Neural cell (in vitro differentiated cells): Measurements from ENCODE around the gene SRF. TPM values are rescaled to one million over a fixed set of nuclear protein-coding genes. Genes with fewer than 3 reads are reported as not detected.

Experiments used
- H2AFZ ChIP-seq: fragments of 200-600, 300-800 bp; sonication (generic), shearing (Covaris generic); 2 replicates; pipeline ENCODE4 v1.6.0; 2014; ENCODE audit warnings: low read depth, mild to moderate bottlenecking, antibody characterized with exemption, low read length, moderate library complexity
- H3F3A ChIP-seq: fragments of 200-600 bp; shearing (Covaris generic); 2 replicates; pipeline ENCODE4 v1.6.1; 2016; ENCODE audit warnings: mild to moderate bottlenecking, moderate library complexity, mixed read lengths, antibody characterized with exemption, low read length; ENCODE audit not compliant: insufficient read depth, poor library complexity, severe bottlenecking
- H3K27ac ChIP-seq: fragments of 200-600, 300-800 bp; sonication (generic), shearing (Covaris generic); 2 replicates; pipeline ENCODE4 v1.5.1; 2014; ENCODE audit warnings: mild to moderate bottlenecking, low read length, moderate library complexity
- H3K27me3 ChIP-seq: fragments of 300-800, 200-600 bp; sonication (generic), shearing (Covaris generic); 2 replicates; pipeline ENCODE4 v1.6.0; 2014; ENCODE audit warnings: mild to moderate bottlenecking, low read depth, low read length, moderate library complexity; ENCODE audit not compliant: insufficient read depth
- H3K36me3 ChIP-seq: fragments of 300-800, 200-600 bp; sonication (generic), shearing (Covaris generic); 2 replicates; pipeline ENCODE4 v1.5.1; 2014; ENCODE audit warnings: mild to moderate bottlenecking, antibody characterized with exemption, low read length, moderate library complexity; ENCODE audit not compliant: insufficient read depth
- H3K4me2 ChIP-seq: fragments of 300-800, 200-600 bp; sonication (generic), shearing (Covaris generic); 2 replicates; pipeline ENCODE4 v1.6.0; 2014; ENCODE audit warnings: mild to moderate bottlenecking, low read length
- H3K4me3 ChIP-seq: fragments of 300-800, 200-600 bp; sonication (generic), shearing (Covaris generic); 2 replicates; pipeline ENCODE4 v1.5.1; 2014; ENCODE audit warnings: mild to moderate bottlenecking, low read length, moderate library complexity
- H3K79me2 ChIP-seq: fragments of 200-600 bp; shearing (Covaris generic); replicated peaks from 2 replicates; pipeline ENCODE4 v1.6.0; 2014; ENCODE audit warnings: mild to moderate bottlenecking, low read length, moderate library complexity; ENCODE audit not compliant: insufficient read depth
- H3K9ac ChIP-seq: fragments of 300-800, 200-600 bp; sonication (generic), shearing (Covaris generic); 2 replicates; pipeline ENCODE4 v1.6.1; 2016; ENCODE audit warnings: mild to moderate bottlenecking, low read length, mixed read lengths
- H3K9me2 ChIP-seq: fragments of 200-600 bp; shearing (Covaris generic); 2 replicates; pipeline ENCODE4 v1.6.1; 2016; ENCODE audit warnings: mild to moderate bottlenecking, low read length, mixed read lengths; ENCODE audit not compliant: insufficient read depth
- H3K9me3 ChIP-seq: fragments of 200-600, 300-800 bp; sonication (generic), shearing (Covaris generic); 2 replicates; pipeline ENCODE4 v1.6.1; 2016; ENCODE audit warnings: mild to moderate bottlenecking, mixed run types, low read length, moderate library complexity, mixed read lengths
- H4K20me1 ChIP-seq: fragments of 200-600 bp; shearing (Covaris generic); 2 replicates; pipeline ENCODE4 v1.6.1; 2016; ENCODE audit warnings: mild to moderate bottlenecking, mixed run types; ENCODE audit not compliant: insufficient read depth
- EP300 ChIP-seq: fragments of 450-650 bp; conservative IDR thresholded peaks from 2 replicates; pipeline ENCODE4 v1.6.1; 2014; ENCODE audit warnings: antibody characterized with exemption, mild to moderate bottlenecking, moderate library complexity; ENCODE audit not compliant: poor library complexity, severe bottlenecking
- EZH2 ChIP-seq: fragments of 200-600, 300-800 bp; shearing (Covaris generic), sonication (generic); IDR thresholded peaks from 2 replicates; pipeline ENCODE4 v1.6.1; 2014; ENCODE audit warnings: antibody characterized with exemption, low read length, borderline replicate concordance, mild to moderate bottlenecking; ENCODE audit not compliant: insufficient read depth, poor library complexity, severe bottlenecking
- MXI1 ChIP-seq: fragments of 450-650 bp; conservative IDR thresholded peaks from 2 replicates; pipeline ENCODE4 v1.6.1; 2014; ENCODE audit warnings: antibody characterized with exemption, mild to moderate bottlenecking; ENCODE audit not compliant: poor library complexity, severe bottlenecking
- POLR2AphosphoS5 ChIP-seq: IDR thresholded peaks from 2 replicates; pipeline ENCODE4 v1.6.1; 2012
- RAD21 ChIP-seq: fragments of 450-650 bp; conservative IDR thresholded peaks from 2 replicates; pipeline ENCODE4 v1.6.1; 2014; ENCODE audit warnings: antibody characterized with exemption, mild to moderate bottlenecking, moderate library complexity
- SMC3 ChIP-seq: fragments of 450-650 bp; conservative IDR thresholded peaks from 2 replicates; pipeline ENCODE4 v1.6.1; 2014; ENCODE audit warnings: antibody characterized with exemption, mild to moderate bottlenecking, moderate library complexity; ENCODE audit not compliant: poor library complexity
- TAF1 ChIP-seq: IDR thresholded peaks from 2 replicates; pipeline ENCODE4 v1.6.1; 2012; ENCODE audit warnings: low read depth
- polyA plus RNA-seq: library from polyadenylated mRNA; depleted of rRNA; stranded (reverse); fragments of >200 nt; gene quantifications from 2 replicates; pipeline ENCODE4 v1.2.3, GENCODE V29; 2014
- TF ChIP-seq, protein P1 (sequence below): IDR thresholded peaks from 2 replicates; pipeline ENCODE4 v1.6.1; 2012; ENCODE audit warnings: borderline replicate concordance
- TF ChIP-seq, protein P2 (sequence below): fragments of 450-650 bp; IDR thresholded peaks from 2 replicates; pipeline ENCODE4 v1.5.1; 2014; ENCODE audit warnings: antibody characterized with exemption, mild to moderate bottlenecking, moderate library complexity; ENCODE audit not compliant: poor library complexity, severe bottlenecking

Gene SRF
- polyA plus RNA-seq, 1 donor from 2014 or later, result 24.8 TPM

DNA sequence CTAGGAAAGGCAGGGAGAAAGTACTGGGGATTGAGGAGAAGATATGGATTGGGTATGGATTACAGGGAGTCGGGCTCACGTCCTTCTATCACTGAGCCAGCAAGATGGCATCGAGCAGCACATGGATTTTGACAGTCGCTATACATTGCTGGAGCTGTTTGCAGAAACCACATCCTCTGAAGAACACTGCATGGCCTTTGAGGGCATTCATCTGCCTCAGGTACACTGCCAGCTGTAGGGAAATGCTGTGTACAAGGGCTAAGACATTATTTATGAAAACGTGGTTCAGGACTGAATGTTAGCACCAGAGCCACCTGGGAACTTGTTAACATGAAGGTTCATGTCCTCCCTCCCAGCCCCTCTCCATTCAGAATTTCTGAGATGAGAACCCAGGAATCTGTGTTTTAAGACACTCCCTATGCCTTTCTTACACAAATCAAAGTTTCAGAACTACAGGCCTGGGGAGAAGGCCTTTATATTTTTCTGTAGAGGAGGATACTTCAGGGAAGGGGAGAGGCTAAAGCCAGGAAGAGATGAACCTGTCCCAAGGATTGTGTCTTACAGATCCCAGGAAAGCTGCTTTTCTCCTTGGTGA, 14.4 kb downstream of the SRF start:
- peaks cover 6% of the 10 kb centered on the region for H3K36me3 ChIP-seq
- no peaks in the 10 kb centered on the region for H3K79me2 ChIP-seq
- H3K27ac ChIP-seq, result no peak overlapping the region
- no peak overlapping the region for H3K9ac ChIP-seq
- H2AFZ ChIP-seq, result no peak overlapping the region
- H3K27me3 ChIP-seq, result no peaks in the 10 kb centered on the region
- no peaks in the 10 kb centered on the region for H4K20me1 ChIP-seq
- no peak for TF ChIP-seq RAD21
- TF ChIP-seq, protein P1, sequence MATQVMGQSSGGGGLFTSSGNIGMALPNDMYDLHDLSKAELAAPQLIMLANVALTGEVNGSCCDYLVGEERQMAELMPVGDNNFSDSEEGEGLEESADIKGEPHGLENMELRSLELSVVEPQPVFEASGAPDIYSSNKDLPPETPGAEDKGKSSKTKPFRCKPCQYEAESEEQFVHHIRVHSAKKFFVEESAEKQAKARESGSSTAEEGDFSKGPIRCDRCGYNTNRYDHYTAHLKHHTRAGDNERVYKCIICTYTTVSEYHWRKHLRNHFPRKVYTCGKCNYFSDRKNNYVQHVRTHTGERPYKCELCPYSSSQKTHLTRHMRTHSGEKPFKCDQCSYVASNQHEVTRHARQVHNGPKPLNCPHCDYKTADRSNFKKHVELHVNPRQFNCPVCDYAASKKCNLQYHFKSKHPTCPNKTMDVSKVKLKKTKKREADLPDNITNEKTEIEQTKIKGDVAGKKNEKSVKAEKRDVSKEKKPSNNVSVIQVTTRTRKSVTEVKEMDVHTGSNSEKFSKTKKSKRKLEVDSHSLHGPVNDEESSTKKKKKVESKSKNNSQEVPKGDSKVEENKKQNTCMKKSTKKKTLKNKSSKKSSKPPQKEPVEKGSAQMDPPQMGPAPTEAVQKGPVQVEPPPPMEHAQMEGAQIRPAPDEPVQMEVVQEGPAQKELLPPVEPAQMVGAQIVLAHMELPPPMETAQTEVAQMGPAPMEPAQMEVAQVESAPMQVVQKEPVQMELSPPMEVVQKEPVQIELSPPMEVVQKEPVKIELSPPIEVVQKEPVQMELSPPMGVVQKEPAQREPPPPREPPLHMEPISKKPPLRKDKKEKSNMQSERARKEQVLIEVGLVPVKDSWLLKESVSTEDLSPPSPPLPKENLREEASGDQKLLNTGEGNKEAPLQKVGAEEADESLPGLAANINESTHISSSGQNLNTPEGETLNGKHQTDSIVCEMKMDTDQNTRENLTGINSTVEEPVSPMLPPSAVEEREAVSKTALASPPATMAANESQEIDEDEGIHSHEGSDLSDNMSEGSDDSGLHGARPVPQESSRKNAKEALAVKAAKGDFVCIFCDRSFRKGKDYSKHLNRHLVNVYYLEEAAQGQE, result no peak
- TF ChIP-seq MXI1, result no peak
- TF ChIP-seq TAF1, result no peak
- no peak for TF ChIP-seq POLR2AphosphoS5
- no peak for TF ChIP-seq EP300
- TF ChIP-seq EZH2, result no peak
- TF ChIP-seq, protein P2, sequence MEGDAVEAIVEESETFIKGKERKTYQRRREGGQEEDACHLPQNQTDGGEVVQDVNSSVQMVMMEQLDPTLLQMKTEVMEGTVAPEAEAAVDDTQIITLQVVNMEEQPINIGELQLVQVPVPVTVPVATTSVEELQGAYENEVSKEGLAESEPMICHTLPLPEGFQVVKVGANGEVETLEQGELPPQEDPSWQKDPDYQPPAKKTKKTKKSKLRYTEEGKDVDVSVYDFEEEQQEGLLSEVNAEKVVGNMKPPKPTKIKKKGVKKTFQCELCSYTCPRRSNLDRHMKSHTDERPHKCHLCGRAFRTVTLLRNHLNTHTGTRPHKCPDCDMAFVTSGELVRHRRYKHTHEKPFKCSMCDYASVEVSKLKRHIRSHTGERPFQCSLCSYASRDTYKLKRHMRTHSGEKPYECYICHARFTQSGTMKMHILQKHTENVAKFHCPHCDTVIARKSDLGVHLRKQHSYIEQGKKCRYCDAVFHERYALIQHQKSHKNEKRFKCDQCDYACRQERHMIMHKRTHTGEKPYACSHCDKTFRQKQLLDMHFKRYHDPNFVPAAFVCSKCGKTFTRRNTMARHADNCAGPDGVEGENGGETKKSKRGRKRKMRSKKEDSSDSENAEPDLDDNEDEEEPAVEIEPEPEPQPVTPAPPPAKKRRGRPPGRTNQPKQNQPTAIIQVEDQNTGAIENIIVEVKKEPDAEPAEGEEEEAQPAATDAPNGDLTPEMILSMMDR, result no peak
- no peak for TF ChIP-seq SMC3
- H3K9me2 ChIP-seq, result no peaks in the 10 kb centered on the region
- H3K4me2 ChIP-seq, result no peak overlapping the region
- H3K4me3 ChIP-seq, result no peak overlapping the region
- no peaks in the 10 kb centered on the region for H3F3A ChIP-seq
- no peaks in the 10 kb centered on the region for H3K9me3 ChIP-seq

DNA sequence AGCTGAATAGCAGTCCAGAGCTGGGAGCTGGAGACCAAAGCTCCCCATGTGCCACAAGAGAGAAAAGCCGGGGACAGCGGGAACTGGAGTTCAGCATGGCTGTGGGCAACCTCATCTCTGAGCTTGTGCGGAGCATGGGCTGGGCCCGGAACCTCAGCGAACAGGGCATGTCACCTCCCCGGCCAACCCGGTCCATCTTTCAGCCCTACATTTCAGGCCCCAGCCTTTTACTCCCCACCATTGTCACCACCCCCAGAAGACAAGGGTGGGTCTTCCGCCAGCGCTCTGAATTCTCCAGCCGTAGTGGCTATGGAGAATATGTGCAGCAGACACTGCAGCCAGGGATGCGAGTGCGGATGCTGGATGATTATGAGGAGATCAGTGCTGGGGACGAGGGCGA, 14.9 kb downstream of the SRF start:
- no peaks in the 10 kb centered on the region for H3F3A ChIP-seq
- H3K4me2 ChIP-seq, result no peak overlapping the region
- H3K79me2 ChIP-seq, result no peaks in the 10 kb centered on the region
- H3K9ac ChIP-seq, result no peak overlapping the region
- H3K9me3 ChIP-seq, result no peaks in the 10 kb centered on the region
- no peaks in the 10 kb centered on the region for H3K27me3 ChIP-seq
- no peak overlapping the region for H2AFZ ChIP-seq
- no peaks in the 10 kb centered on the region for H4K20me1 ChIP-seq
- H3K27ac ChIP-seq, result no peak overlapping the region
- H3K9me2 ChIP-seq, result no peaks in the 10 kb centered on the region
- no peak overlapping the region for H3K4me3 ChIP-seq
- TF ChIP-seq POLR2AphosphoS5 (no peak), MXI1 (no peak), EZH2 (no peak), TAF1 (no peak), EP300 (no peak), SMC3 (no peak), RAD21 (no peak)
- TF ChIP-seq, protein P2, result no peak
- TF ChIP-seq, protein P1, result no peak
- peaks cover 6% of the 10 kb centered on the region for H3K36me3 ChIP-seq
